CD8-positive, alpha-beta memory T cell (primary cell): Measurements from ENCODE around the gene NATD1. TPM values are rescaled to one million over a fixed set of nuclear protein-coding genes. Genes with fewer than 3 reads are reported as not detected.

Experiments used
- CTCF ChIA-PET: fragments of 350-600 bp; sonication (Branson Sonifier 250); formaldehyde crosslinking; loops from one replicate; lab custom pipeline; 2021; ENCODE audit warnings: antibody characterized with exemption; lab: Charles Lee
- POLR2A ChIA-PET: fragments of 350-600 bp; sonication (Branson Sonifier 250); formaldehyde crosslinking; loops from one replicate; lab custom pipeline; 2021; ENCODE audit warnings: antibody characterized with exemption; lab: Charles Lee
- DNase-seq, 5 donors: peaks; one replicate each; pipeline versions ENCODE4 v3.0.0 to v3.0.0-alpha.2; 2020 to 2022; ENCODE audit warnings: mixed read lengths in 1 of 5
- H3K27ac ChIP-seq: one replicate; pipeline ENCODE4 v1.7.0; 2013; ENCODE audit warnings: low read depth, mild to moderate bottlenecking, low read length, moderate library complexity
- H3K27me3 ChIP-seq: 2 replicates; pipeline ENCODE4 v1.7.0; 2013; ENCODE audit warnings: low read length, mild to moderate bottlenecking; ENCODE audit not compliant: insufficient read depth, poor library complexity, severe bottlenecking
- H3K36me3 ChIP-seq: 2 replicates; pipeline ENCODE4 v1.7.0; 2013; ENCODE audit warnings: mild to moderate bottlenecking, low read length, moderate library complexity; ENCODE audit not compliant: insufficient read depth
- H3K4me1 ChIP-seq: 2 replicates; pipeline ENCODE4 v1.7.0; 2013; ENCODE audit warnings: mild to moderate bottlenecking, low read length, moderate library complexity; ENCODE audit not compliant: insufficient read depth
- H3K4me3 ChIP-seq: 2 replicates; pipeline ENCODE4 v1.7.0; 2013; ENCODE audit warnings: mild to moderate bottlenecking, low read length
- H3K9me3 ChIP-seq: 2 replicates; pipeline ENCODE4 v1.7.0; 2013; ENCODE audit warnings: mild to moderate bottlenecking, low read length
- H3K27ac Mint-ChIP-seq, 8 donors: one replicate each; pipeline ENCODE4 v1.8.0; 2020 to 2021; ENCODE audit warnings: mixed read lengths in 8 of 8, mild to moderate bottlenecking in 6 of 8, inconsistent platforms in 3 of 8, moderate library complexity in 3 of 8
- H3K27me3 Mint-ChIP-seq, 2 donors: one replicate each; pipeline ENCODE4 v1.8.0; 2020 to 2021; ENCODE audit warnings: mixed read lengths in 2 of 2, mild to moderate bottlenecking in 1 of 2, moderate library complexity in 1 of 2
- H3K36me3 Mint-ChIP-seq, 3 donors: one replicate each; pipeline ENCODE4 v1.8.0; 2020 to 2021; ENCODE audit warnings: mixed read lengths in 3 of 3, inconsistent platforms in 1 of 3, mild to moderate bottlenecking in 1 of 3
- H3K4me1 Mint-ChIP-seq, 3 donors: one replicate each; pipeline ENCODE4 v1.8.0; 2020 to 2021; ENCODE audit warnings: mixed read lengths in 3 of 3, inconsistent platforms in 1 of 3, mild to moderate bottlenecking in 1 of 3
- H3K4me3 Mint-ChIP-seq, 7 donors: one replicate each; pipeline ENCODE4 v1.8.0; 2020 to 2021; ENCODE audit warnings: mixed read lengths in 7 of 7, mild to moderate bottlenecking in 6 of 7, moderate library complexity in 4 of 7, inconsistent platforms in 2 of 7
- H3K9me3 Mint-ChIP-seq, 5 donors: one replicate each; pipeline ENCODE4 v1.8.0; 2020 to 2022; ENCODE audit warnings: mixed read lengths in 5 of 5, mild to moderate bottlenecking in 3 of 5, moderate library complexity in 2 of 5, inconsistent platforms in 1 of 5
- polyA plus RNA-seq: library from polyadenylated mRNA; unstranded; fragments of 300-500 nt; fragmentation: Illumina TruSeq; gene quantifications from one replicate; pipeline ENCODE4 v1.2.3, GENCODE V29; 2021
- total RNA-seq, 2 experiments: library from RNA; stranded (reverse); gene quantifications; one replicate each; pipeline ENCODE4 v1.2.3, GENCODE V29; 2021

Gene NATD1
- total and polyA plus RNA-seq, 3 experiments from 2014 or later: 2.7 to 3.0 (median 2.8) TPM

DNA sequence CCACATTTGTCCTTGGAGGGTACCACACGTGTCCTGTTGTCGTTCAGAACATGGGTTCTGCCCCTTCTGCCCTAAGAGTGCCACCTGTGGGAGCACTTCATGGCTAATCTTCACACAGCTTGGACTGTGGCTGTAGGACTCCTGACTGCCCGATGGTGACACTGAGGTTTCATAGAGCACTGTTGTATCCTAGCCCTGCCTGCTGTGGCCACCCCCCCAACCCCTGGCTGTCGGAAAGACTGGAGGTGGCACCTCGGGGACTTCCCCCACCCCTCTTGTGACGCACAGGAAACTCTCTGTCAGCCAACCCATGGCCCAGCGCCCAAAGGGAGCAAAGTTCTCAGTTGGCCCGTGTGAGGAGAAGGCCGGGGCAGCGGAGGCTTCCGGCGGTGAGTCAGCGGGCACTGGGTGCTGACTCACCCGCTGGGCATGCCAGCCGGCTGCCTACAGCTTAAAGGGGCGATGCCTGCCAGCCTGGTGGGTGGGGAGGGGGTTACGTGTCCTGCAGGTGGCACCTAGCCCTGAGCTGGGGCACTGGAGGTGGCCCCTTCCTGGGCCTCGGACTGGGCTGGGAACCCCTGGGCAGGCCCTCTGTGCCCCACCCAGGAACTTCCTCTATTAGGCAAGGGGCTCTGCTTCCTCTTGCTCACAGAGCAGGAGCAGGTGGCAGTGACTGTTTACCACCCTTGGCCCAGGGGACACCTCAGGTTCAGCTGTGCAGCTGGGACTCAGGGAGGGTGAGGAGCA is 34.7 kb upstream of the NATD1 start:
- Mint-ChIP-seq H3K4me1 (peaks cover 44 to 72% (median 63%) of the 10 kb centered on the region in 3 donors), H3K4me3 (peak overlapping the region; percentile 93 to 98 (median 97)), H3K9me3 (peaks cover 0 to 10% (median 3%) of the 10 kb centered on the region in 5 donors), H3K27ac (peak overlapping the region; percentile 96 to 100 (median 99)), H3K27me3 (no peaks in the 10 kb centered on the region), H3K36me3 (peaks cover 0 to 34% (median 3%) of the 10 kb centered on the region in 3 donors)
- Histone ChIP-seq H3K9me3 (no peaks in the 10 kb centered on the region), H3K4me3 (peak overlapping the region; percentile 81), H3K27me3 (no peaks in the 10 kb centered on the region), H3K4me1 (peaks cover 46% of the 10 kb centered on the region), H3K27ac (peak overlapping the region; percentile 81), H3K36me3 (no peaks in the 10 kb centered on the region)
- peak; percentile 91 to 98 (median 96) for DNase-seq
- CTCF ChIA-PET: interaction anchor here (0.7 to 3.9 kb wide), 9 partner anchors 8 to 244 kb away, joined by 3 to 25 read pairs (median 4); partner anchors contain the start of gene USP22
- POLR2A ChIA-PET: interaction anchor here (0.6 to 1.6 kb wide), 3 partner anchors 12 to 1400 kb away, joined by 3 to 4 read pairs (median 4); no protein-coding TSS in a partner anchor

GRCh38 chr17:21286909-21287702 is 33.9 kb upstream of the NATD1 start:
- Histone ChIP-seq H3K4me1 (peaks cover 46% of the 10 kb centered on the region), H3K4me3 (peak overlapping the region; percentile 81)
- POLR2A ChIA-PET: interaction anchor here (1.5 to 1.6 kb wide), 2 partner anchors 11 to 160 kb away, joined by 3 to 4 read pairs; no protein-coding TSS in a partner anchor

GRCh38 chr17:21286066-21286770 is 33.0 kb upstream of the NATD1 start:
- no peaks in the 10 kb centered on the region for H3K36me3 ChIP-seq
- no peak for DNase-seq
- H3K27ac Mint-ChIP-seq: peak overlapping the region; percentile 96 to 100 (median 99)
- peak overlapping the region; percentile 93 to 98 (median 97) for H3K4me3 Mint-ChIP-seq
- peaks cover 0 to 1% of the 10 kb centered on the region in 2 donors for H3K27me3 Mint-ChIP-seq
- H3K27me3 ChIP-seq: no peaks in the 10 kb centered on the region
- ChIA-PET POLR2A (interaction anchor here (1.5 kb wide), 1 partner anchor 159 kb away, joined by 3 read pairs; no protein-coding TSS in a partner anchor), CTCF (interaction anchor here (1.2 to 3.9 kb wide), 5 partner anchors 10 to 227 kb away, joined by 3 to 25 read pairs (median 4); no protein-coding TSS in a partner anchor)
- peaks cover 0 to 23% (median 2%) of the 10 kb centered on the region in 3 donors for H3K36me3 Mint-ChIP-seq
- peak overlapping the region; percentile 81 for H3K4me3 ChIP-seq
- peaks cover 46% of the 10 kb centered on the region for H3K4me1 ChIP-seq
- no peaks in the 10 kb centered on the region for H3K9me3 ChIP-seq
- peaks cover 0 to 4% (median 0%) of the 10 kb centered on the region in 5 donors for H3K9me3 Mint-ChIP-seq
- peak overlapping the region; percentile 81 for H3K27ac ChIP-seq
- peaks cover 46 to 65% (median 50%) of the 10 kb centered on the region in 3 donors for H3K4me1 Mint-ChIP-seq

More at GRCh38 chr17:21286909-21287702, 33.9 kb upstream of the NATD1 start:
- peak in 1 of 5 donors; percentile 54 for DNase-seq
- no peaks in the 10 kb centered on the region for H3K27me3 ChIP-seq
- Mint-ChIP-seq H3K4me3 (peak overlapping the region; percentile 93 to 98 (median 97)), H3K9me3 (peaks cover 0 to 4% (median under 1%) of the 10 kb centered on the region in 5 donors), H3K36me3 (peaks cover 0 to 28% (median 2%) of the 10 kb centered on the region in 3 donors), H3K27ac (peak overlapping the region; percentile 96 to 100 (median 99)), H3K4me1 (peaks cover 48 to 72% (median 56%) of the 10 kb centered on the region in 3 donors), H3K27me3 (peaks cover 0 to 1% of the 10 kb centered on the region in 2 donors)
- H3K27ac ChIP-seq: peak overlapping the region; percentile 81
- H3K36me3 ChIP-seq: no peaks in the 10 kb centered on the region
- H3K9me3 ChIP-seq: no peaks in the 10 kb centered on the region
- CTCF ChIA-PET: interaction anchor here (0.8 to 3.9 kb wide), 10 partner anchors 7 to 244 kb away, joined by 3 to 25 read pairs (median 4); partner anchors contain the start of gene USP22

- Mint-ChIP-seq H3K9me3 (peaks cover 0 to under 1% (median 0%) of the 10 kb centered on the region in 5 donors), H3K4me1 (peaks cover 43 to 61% (median 45%) of the 10 kb centered on the region in 3 donors), H3K27me3 (peaks cover 0 to 1% of the 10 kb centered on the region in 2 donors), H3K27ac (peak overlapping the region; percentile 96 to 100 (median 99)), H3K4me3 (peak overlapping the region; percentile 93 to 98 (median 97)), H3K36me3 (peaks cover 0 to 20% (median 0%) of the 10 kb centered on the region in 3 donors)
- CTCF ChIA-PET: interaction anchor here (1.7 to 3.9 kb wide), 2 partner anchors 9 to 228 kb away, joined by 4 to 25 read pairs; no protein-coding TSS in a partner anchor
- H3K27me3 ChIP-seq: no peaks in the 10 kb centered on the region
- no peaks in the 10 kb centered on the region for H3K36me3 ChIP-seq
- H3K27ac ChIP-seq: peak overlapping the region; percentile 81
- peak in 1 of 5 donors; percentile 25 for DNase-seq
- POLR2A ChIA-PET: interaction anchor here (0.7 kb wide), 1 partner anchor 243 kb away, joined by 4 read pairs; the partner anchor contains the start of gene USP22
- H3K4me3 ChIP-seq: peak overlapping the region; percentile 81
- no peaks in the 10 kb centered on the region for H3K9me3 ChIP-seq
- H3K4me1 ChIP-seq: peaks cover 46% of the 10 kb centered on the region
These were observed 32.2 kb upstream of the NATD1 start for GRCh38 chr17:21285164-21286065.

DNA sequence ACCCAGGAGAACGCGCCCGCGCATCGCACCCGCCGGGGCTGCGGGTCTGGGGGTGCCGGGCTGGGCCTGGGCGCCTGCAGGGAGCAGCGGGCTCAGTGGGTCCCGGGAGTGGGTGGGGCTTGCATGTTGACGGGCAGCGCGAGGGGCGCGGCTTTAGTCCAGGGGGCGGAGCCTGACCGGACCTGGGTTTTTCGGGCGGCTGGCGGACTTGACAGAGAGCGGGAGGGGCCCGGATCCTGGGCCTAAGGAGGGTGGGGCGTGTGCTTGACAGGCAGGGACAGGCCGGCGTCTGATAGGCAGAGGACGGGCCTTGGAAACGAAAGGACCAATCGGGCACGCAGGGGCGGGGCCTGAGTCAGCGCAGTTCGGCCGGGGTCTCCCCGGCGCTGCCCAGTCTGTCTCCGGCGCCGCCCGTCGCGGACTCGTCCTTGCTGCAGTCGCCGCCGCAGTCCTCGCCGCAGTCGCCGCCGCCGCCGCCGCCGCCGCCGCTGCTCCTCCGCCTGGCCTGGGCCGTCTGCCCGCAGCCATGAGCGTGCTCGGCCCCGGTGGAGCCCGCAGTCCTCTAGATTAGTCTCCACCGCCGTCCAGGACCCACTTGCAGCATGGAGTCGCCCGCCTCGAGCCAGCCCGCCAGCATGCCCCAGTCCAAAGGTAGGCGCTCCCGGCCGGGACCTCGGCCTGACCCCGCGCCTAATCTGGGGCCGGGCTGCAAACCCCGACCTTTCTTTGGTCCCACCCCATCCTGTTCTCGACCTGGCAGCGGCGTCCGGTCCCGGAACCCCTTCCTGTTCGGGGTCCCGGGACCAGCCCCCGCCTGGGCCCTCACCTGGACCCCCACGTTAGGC is 31.3 kb upstream of the NATD1 start, which contains the start of gene MAP2K3:
MAP2K3 (plus strand) TSS at position 393 of the 845 bp plus-strand sequence; CDS start at position 603, 210 bp downstream.
- Mint-ChIP-seq H3K27ac (peak within 1 kb of the TSS; percentile 96 to 100 (median 99)), H3K4me1 (peaks cover 50 to 63% (median 51%) of the 10 kb centered on the region in 3 donors), H3K27me3 (peaks cover 0 to 1% of the 10 kb centered on the region in 2 donors), H3K9me3 (no peaks in the 10 kb centered on the region), H3K4me3 (peak within 1 kb of the TSS; percentile 93 to 98 (median 97)), H3K36me3 (peaks cover 0 to 20% (median 0%) of the 10 kb centered on the region in 3 donors)
- H3K27ac ChIP-seq: peak within 1 kb of the TSS; percentile 81
- peaks cover 52% of the 10 kb centered on the region for H3K4me1 ChIP-seq
- no peaks in the 10 kb centered on the region for H3K27me3 ChIP-seq
- peak within 1 kb of the TSS; percentile 81 for H3K4me3 ChIP-seq
- DNase-seq: peak; percentile 86 to 98 (median 94)
- H3K36me3 ChIP-seq: no peaks in the 10 kb centered on the region
- H3K9me3 ChIP-seq: no peaks in the 10 kb centered on the region
- POLR2A ChIA-PET: interaction anchor here (0.6 to 0.9 kb wide), 2 partner anchors 31 to 241 kb away, joined by 3 to 5 read pairs; partner anchors contain the start of gene NATD1
- CTCF ChIA-PET: interaction anchor here (0.8 to 3.0 kb wide), 3 partner anchors 14 to 229 kb away, joined by 3 to 29 read pairs (median 3); no protein-coding TSS in a partner anchor
